Mesenchymal stem cell (in vitro differentiated cells and primary cell): ENCODE data around the gene SAMD4A.

ENCODE experiments used
- DNase-seq: peaks from one replicate; pipeline ENCODE4 v3.0.0-alpha.2; 2013
- H2AFZ ChIP-seq: one replicate; pipeline ENCODE4 v1.6.1; 2013; ENCODE audit warnings: low read depth, mild to moderate bottlenecking, control low read depth, inconsistent platforms, low read length, moderate library complexity
- H2AK5ac ChIP-seq: 2 replicates; pipeline ENCODE4 v1.6.1; 2013; ENCODE audit warnings: low read length, moderate library complexity, mild to moderate bottlenecking, inconsistent platforms; ENCODE audit not compliant: severe bottlenecking
- H2BK120ac ChIP-seq: one replicate; pipeline ENCODE4 v1.6.1; 2013; ENCODE audit warnings: low read depth, mild to moderate bottlenecking, inconsistent platforms, low read length, moderate library complexity
- H2BK12ac ChIP-seq, 2 experiments: one replicate each; pipeline ENCODE4 v1.6.1; 2013; ENCODE audit warnings: inconsistent platforms in 2 of 2, low read length in 2 of 2, mild to moderate bottlenecking in 2 of 2, moderate library complexity in 2 of 2, control low read depth in 1 of 2
- H2BK15ac ChIP-seq: one replicate; pipeline ENCODE4 v1.6.1; 2013; ENCODE audit warnings: mild to moderate bottlenecking, low read depth, inconsistent platforms; ENCODE audit not compliant: poor library complexity, severe bottlenecking
- H2BK5ac ChIP-seq: 2 replicates; pipeline ENCODE4 v1.6.1; 2013; ENCODE audit warnings: low read depth, mild to moderate bottlenecking, low read length, control low read depth, inconsistent platforms; ENCODE audit not compliant: poor library complexity, severe bottlenecking
- H3K14ac ChIP-seq, 2 experiments: one replicate each; pipeline ENCODE4 v1.6.1; 2013; ENCODE audit warnings: inconsistent platforms in 2 of 2, low read length in 2 of 2, control low read depth in 1 of 2, mild to moderate bottlenecking in 1 of 2, moderate library complexity in 1 of 2
- H3K18ac ChIP-seq, 2 experiments: one replicate each; pipeline ENCODE4 v1.6.1; 2013; ENCODE audit warnings: inconsistent platforms in 2 of 2, low read length in 2 of 2, control low read depth in 1 of 2, low read depth in 1 of 2, mild to moderate bottlenecking in 1 of 2
- H3K23ac ChIP-seq, 2 experiments: one replicate each; pipeline ENCODE4 v1.6.1; 2013; ENCODE audit warnings: inconsistent platforms in 2 of 2, low read length in 2 of 2, mild to moderate bottlenecking in 2 of 2, moderate library complexity in 2 of 2, control low read depth in 1 of 2
- H3K27ac ChIP-seq: 2 replicates; pipeline ENCODE4 v1.5.1; 2013; ENCODE audit warnings: mild to moderate bottlenecking, moderate library complexity, low read length, control low read depth, inconsistent platforms; ENCODE audit not compliant: poor library complexity, severe bottlenecking
- H3K27me3 ChIP-seq, 2 experiments: 2 replicates each; pipeline versions ENCODE4 v1.6.1 to v1.7.0; 2013; ENCODE audit warnings: low read length in 2 of 2, mild to moderate bottlenecking in 2 of 2, moderate library complexity in 2 of 2, control low read depth in 1 of 2, inconsistent platforms in 1 of 2; ENCODE audit not compliant: control insufficient read depth in 1 of 2, insufficient read depth in 1 of 2
- H3K36me3 ChIP-seq, 2 experiments: 2 replicates each; pipeline versions ENCODE4 v1.6.1 to v1.7.0; 2013; ENCODE audit warnings: low read length in 2 of 2, control low read depth in 1 of 2, inconsistent platforms in 1 of 2, low read depth in 1 of 2, mild to moderate bottlenecking in 1 of 2; ENCODE audit not compliant: insufficient read depth in 2 of 2, control insufficient read depth in 1 of 2
- H3K4ac ChIP-seq, 2 experiments: one replicate each; pipeline ENCODE4 v1.6.1; 2013; ENCODE audit warnings: inconsistent platforms in 2 of 2, low read length in 2 of 2, mild to moderate bottlenecking in 2 of 2, moderate library complexity in 2 of 2, control low read depth in 1 of 2, low read depth in 1 of 2
- H3K4me1 ChIP-seq: 2 replicates; pipeline ENCODE4 v1.6.1; 2013; ENCODE audit warnings: low read depth, low read length, control low read depth; ENCODE audit not compliant: control insufficient read depth, insufficient read depth
- H3K4me2 ChIP-seq: 2 replicates; pipeline ENCODE4 v1.6.1; 2013; ENCODE audit warnings: low read length, mild to moderate bottlenecking, inconsistent platforms; ENCODE audit not compliant: poor library complexity, severe bottlenecking
- H3K4me3 ChIP-seq, 2 experiments: 2 replicates each; pipeline versions ENCODE4 v1.5.1 to v1.7.0; 2013; ENCODE audit warnings: low read length in 2 of 2, mild to moderate bottlenecking in 2 of 2, control low read depth in 1 of 2, low read depth in 1 of 2; ENCODE audit not compliant: insufficient read depth in 1 of 2
- H3K79me1 ChIP-seq: replicated peaks from 2 replicates; pipeline ENCODE4 v1.6.1; 2013; ENCODE audit warnings: mild to moderate bottlenecking, control low read depth, low read length, inconsistent platforms; ENCODE audit not compliant: poor library complexity, severe bottlenecking
- H3K9ac ChIP-seq: 2 replicates; pipeline ENCODE4 v1.7.0; 2013; ENCODE audit warnings: mild to moderate bottlenecking, low read length, moderate library complexity
- H3K9me3 ChIP-seq: 2 replicates; pipeline ENCODE4 v1.7.0; 2013; ENCODE audit warnings: mild to moderate bottlenecking, low read length; ENCODE audit not compliant: control insufficient read depth
- H4K8ac ChIP-seq: one replicate; pipeline ENCODE4 v1.6.1; 2013; ENCODE audit warnings: inconsistent platforms, mild to moderate bottlenecking, low read length, moderate library complexity
- H4K91ac ChIP-seq: one replicate; pipeline ENCODE4 v1.6.1; 2013; ENCODE audit warnings: mild to moderate bottlenecking, low read length, inconsistent platforms
- WGBS: methylation state at CpG from one replicate; pipeline ENCODE4 v1.1.7; 2013; ENCODE audit warnings: mixed read lengths; 5-methylcytosine and 5-hydroxymethylcytosine counted together

SAMD4A gene

DNA sequence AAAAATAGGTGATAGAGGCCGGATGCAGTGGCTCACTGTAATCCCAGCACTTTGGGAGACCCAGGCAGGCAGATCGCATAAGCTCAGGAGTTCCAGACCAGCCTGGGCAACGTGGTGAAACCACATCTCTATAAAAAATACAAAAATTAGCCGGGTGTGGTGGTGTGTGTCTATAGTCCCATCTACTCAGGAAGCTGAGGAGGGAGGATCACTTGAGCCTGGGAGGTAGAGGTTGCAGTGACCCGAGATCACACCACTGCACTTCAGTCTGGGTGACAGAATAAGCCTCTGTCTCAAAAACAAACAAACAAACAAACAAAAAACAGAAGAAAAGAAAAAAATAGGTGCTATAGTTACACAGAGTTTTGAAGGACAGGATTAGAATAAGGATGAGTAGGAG, 142.1 kb downstream of the SAMD4A start:
- Histone ChIP-seq H3K79me1 (peaks cover 45% of the 10 kb centered on the region), H2BK12ac (no peak overlapping the region), H3K27ac (no peak overlapping the region), H3K14ac (no peak overlapping the region), H2AFZ (no peak overlapping the region), H2BK5ac (no peak overlapping the region), H3K27me3 (no peaks in the 10 kb centered on the region), H3K4ac (no peak overlapping the region), H3K4me3 (no peak overlapping the region), H3K23ac (no peak overlapping the region), H4K91ac (no peak overlapping the region), H3K9ac (no peak overlapping the region), H2BK15ac (no peak overlapping the region), H3K9me3 (no peaks in the 10 kb centered on the region), H4K8ac (no peak overlapping the region), H2AK5ac (no peak overlapping the region), H2BK120ac (no peak overlapping the region), H3K18ac (no peak overlapping the region), H3K4me2 (no peak overlapping the region), H3K4me1 (no peaks in the 10 kb centered on the region), H3K36me3 (peaks cover 0 to 10% of the 10 kb centered on the region in 2 experiments)
- WGBS: 100% methylated on average over 2 of the region's 5 CpGs
- DNase-seq: no peak

DNA sequence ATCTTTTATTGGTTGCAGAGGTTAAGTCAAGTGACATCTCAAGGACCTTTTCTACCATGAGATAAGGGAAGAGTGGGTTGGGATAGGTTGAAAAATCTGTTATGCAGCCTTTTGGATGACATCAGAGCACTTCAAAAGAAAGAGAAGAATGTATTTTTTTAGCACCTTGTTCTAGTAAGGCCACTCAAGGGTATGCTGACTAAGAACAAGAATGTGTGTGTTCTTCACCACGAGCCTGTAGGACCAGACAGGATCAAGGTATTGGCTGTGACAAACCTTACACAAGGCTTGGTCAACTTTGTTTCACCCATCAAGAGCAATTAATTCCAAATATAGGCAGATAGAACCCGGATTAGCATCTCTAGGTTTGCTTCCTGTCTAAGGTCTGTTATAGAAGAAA, 142.5 kb downstream of the SAMD4A start:
- Histone ChIP-seq H3K4me2 (no peak overlapping the region), H3K18ac (no peak overlapping the region), H3K23ac (no peak overlapping the region), H3K27me3 (no peaks in the 10 kb centered on the region), H2BK15ac (no peak overlapping the region), H3K4me3 (no peak overlapping the region), H2AK5ac (no peak overlapping the region), H3K27ac (no peak overlapping the region), H3K9me3 (no peaks in the 10 kb centered on the region), H2BK5ac (no peak overlapping the region), H2BK120ac (no peak overlapping the region), H3K9ac (no peak overlapping the region), H3K4ac (no peak overlapping the region), H2AFZ (no peak overlapping the region), H3K4me1 (no peaks in the 10 kb centered on the region), H4K8ac (no peak overlapping the region), H4K91ac (no peak overlapping the region), H3K36me3 (peaks cover 0 to 10% of the 10 kb centered on the region in 2 experiments), H3K79me1 (peaks cover 46% of the 10 kb centered on the region), H2BK12ac (no peak overlapping the region), H3K14ac (no peak overlapping the region)
- no peak for DNase-seq
- WGBS: 94% methylated on average over 1 of the region's 2 CpGs

DNA sequence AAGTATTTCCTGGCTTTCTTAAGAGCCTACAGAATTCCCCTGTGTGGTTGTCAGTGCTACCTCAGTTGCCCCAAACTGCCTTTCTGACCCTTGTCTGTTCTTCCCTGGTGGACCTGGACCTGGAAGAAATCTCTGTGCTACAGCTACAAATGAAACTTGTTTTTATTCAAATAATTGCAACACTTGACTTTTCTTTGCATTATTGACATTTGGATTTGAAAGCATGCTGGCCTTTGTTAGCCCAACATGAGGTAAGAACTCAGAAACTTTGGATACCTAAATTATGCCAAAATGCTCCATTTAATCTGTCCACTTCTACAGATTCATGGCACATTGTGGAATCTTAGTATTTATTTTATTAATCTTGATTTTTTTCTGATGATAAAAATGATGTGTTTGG, 142.9 kb downstream of the SAMD4A start:
- H3K14ac ChIP-seq: no peak overlapping the region
- no peak overlapping the region for H3K18ac ChIP-seq
- no peaks in the 10 kb centered on the region for H3K4me1 ChIP-seq
- H4K91ac ChIP-seq: no peak overlapping the region
- H2BK15ac ChIP-seq: no peak overlapping the region
- no peak overlapping the region for H4K8ac ChIP-seq
- no peak overlapping the region for H3K23ac ChIP-seq
- H3K4me3 ChIP-seq: no peak overlapping the region
- no peak for DNase-seq
- H3K27me3 ChIP-seq: no peaks in the 10 kb centered on the region
- H3K4me2 ChIP-seq: no peak overlapping the region
- no peak overlapping the region for H2AFZ ChIP-seq
- H3K36me3 ChIP-seq: peaks cover 0 to 10% of the 10 kb centered on the region in 2 experiments
- no peak overlapping the region for H2BK120ac ChIP-seq
- H3K79me1 ChIP-seq: peaks cover 44% of the 10 kb centered on the region
- no peak overlapping the region for H2AK5ac ChIP-seq
- H3K27ac ChIP-seq: no peak overlapping the region
- no peaks in the 10 kb centered on the region for H3K9me3 ChIP-seq
- no peak overlapping the region for H3K9ac ChIP-seq
- H2BK12ac ChIP-seq: no peak overlapping the region
- H3K4ac ChIP-seq: no peak overlapping the region
- no peak overlapping the region for H2BK5ac ChIP-seq

DNA sequence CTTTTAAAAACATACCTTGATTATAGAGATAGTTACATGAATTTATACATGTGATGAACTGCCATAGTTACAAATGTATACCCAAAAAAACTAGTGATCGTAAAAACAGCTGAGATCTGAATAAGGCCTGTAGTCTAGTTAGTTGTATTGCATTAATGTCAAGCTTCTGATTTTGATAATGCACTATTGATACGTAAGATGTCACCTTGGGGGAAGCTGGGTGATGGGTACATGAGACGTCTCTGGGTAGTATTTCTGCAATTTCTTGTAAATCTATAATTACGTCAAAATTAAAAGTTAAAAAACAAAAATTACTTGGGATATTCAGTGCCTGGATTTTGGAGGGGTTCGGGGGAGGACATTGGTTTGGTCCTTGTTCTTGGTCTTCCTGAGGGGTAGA, 144.4 kb downstream of the SAMD4A start:
- DNase-seq: no peak
- no peak overlapping the region for H3K27ac ChIP-seq
- no peak overlapping the region for H2BK5ac ChIP-seq
- no peak overlapping the region for H4K8ac ChIP-seq
- 96% methylated on average over 2 of the region's 5 CpGs for WGBS
- no peaks in the 10 kb centered on the region for H3K27me3 ChIP-seq
- H4K91ac ChIP-seq: no peak overlapping the region
- H3K36me3 ChIP-seq: peaks cover 0 to 8% of the 10 kb centered on the region in 2 experiments
- H3K14ac ChIP-seq: no peak overlapping the region
- no peak overlapping the region for H3K18ac ChIP-seq
- H3K79me1 ChIP-seq: peaks cover 39% of the 10 kb centered on the region
- no peak overlapping the region for H2BK12ac ChIP-seq
- no peak overlapping the region for H2BK120ac ChIP-seq
- no peak overlapping the region for H2AFZ ChIP-seq
- no peak overlapping the region for H3K23ac ChIP-seq
- H3K4me2 ChIP-seq: no peak overlapping the region
- no peaks in the 10 kb centered on the region for H3K4me1 ChIP-seq
- no peak overlapping the region for H3K4ac ChIP-seq
- H3K9ac ChIP-seq: peak overlapping the region; percentile 74
- no peak overlapping the region for H3K4me3 ChIP-seq
- H2AK5ac ChIP-seq: no peak overlapping the region
- no peak overlapping the region for H2BK15ac ChIP-seq
- no peaks in the 10 kb centered on the region for H3K9me3 ChIP-seq
